GM12891 (cell line): Measurements from ENCODE around the gene GPRIN3.

Experiments
- DNase-seq: peaks from one replicate; pipeline ENCODE4 v3.0.0; 2011; ENCODE audit warnings: low spot score; ENCODE audit not compliant: insufficient read length
- FAIRE-seq: peaks from 2 replicates; lab custom pipeline; 2011; peaks lifted over from hg19 to GRCh38; lab: Jason Lieb, UNC
- PAX5 ChIP-seq: IDR thresholded peaks from 2 replicates; pipeline ENCODE4 v1.6.1; 2011; ENCODE audit warnings: low read length, moderate library complexity, mild to moderate bottlenecking; ENCODE audit not compliant: insufficient read depth, severe bottlenecking
- POLR2A ChIP-seq: IDR thresholded peaks from 2 replicates; pipeline ENCODE4 v1.6.1; 2011; ENCODE audit warnings: low read depth, low read length, control low read depth
- POLR2AphosphoS5 ChIP-seq: IDR thresholded peaks from 2 replicates; pipeline ENCODE4 v1.6.1; 2011; ENCODE audit warnings: low read depth, low read length, control low read depth
- POU2F2 ChIP-seq: IDR thresholded peaks from 2 replicates; pipeline ENCODE4 v1.6.1; 2011; ENCODE audit warnings: low read depth, mild to moderate bottlenecking, control low read depth, low read length, moderate library complexity
- SPI1 ChIP-seq: IDR thresholded peaks from 2 replicates; pipeline ENCODE4 v1.6.1; 2011; ENCODE audit warnings: low read depth, low read length, control low read depth
- TAF1 ChIP-seq: IDR thresholded peaks from 2 replicates; pipeline ENCODE4 v1.6.1; 2011; ENCODE audit warnings: low read depth, low read length, control low read depth

GPRIN3 gene

DNA sequence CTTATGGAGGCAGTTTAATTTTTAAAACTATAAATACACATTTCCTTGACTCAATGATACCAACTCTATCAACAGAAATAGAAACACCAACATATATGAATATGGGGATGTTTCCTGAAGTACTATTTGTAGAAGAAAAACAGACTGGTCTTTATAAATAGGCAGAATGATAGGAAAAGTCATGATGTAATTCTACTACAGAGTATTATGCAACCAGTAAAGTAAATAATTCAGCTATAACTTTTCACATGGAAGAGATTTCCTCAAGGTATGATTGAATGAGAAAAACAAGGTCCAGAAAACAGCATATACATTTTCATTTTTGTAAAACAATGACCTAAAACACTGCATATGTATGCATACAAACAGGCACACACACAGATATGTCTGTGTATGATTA lies 56.2 kb downstream of the GPRIN3 start:
- FAIRE-seq (no peak), DNase-seq (no peak)
- TF ChIP-seq POLR2A (no peak), SPI1 (no peak), POLR2AphosphoS5 (no peak), TAF1 (no peak), POU2F2 (no peak), PAX5 (no peak)

DNA sequence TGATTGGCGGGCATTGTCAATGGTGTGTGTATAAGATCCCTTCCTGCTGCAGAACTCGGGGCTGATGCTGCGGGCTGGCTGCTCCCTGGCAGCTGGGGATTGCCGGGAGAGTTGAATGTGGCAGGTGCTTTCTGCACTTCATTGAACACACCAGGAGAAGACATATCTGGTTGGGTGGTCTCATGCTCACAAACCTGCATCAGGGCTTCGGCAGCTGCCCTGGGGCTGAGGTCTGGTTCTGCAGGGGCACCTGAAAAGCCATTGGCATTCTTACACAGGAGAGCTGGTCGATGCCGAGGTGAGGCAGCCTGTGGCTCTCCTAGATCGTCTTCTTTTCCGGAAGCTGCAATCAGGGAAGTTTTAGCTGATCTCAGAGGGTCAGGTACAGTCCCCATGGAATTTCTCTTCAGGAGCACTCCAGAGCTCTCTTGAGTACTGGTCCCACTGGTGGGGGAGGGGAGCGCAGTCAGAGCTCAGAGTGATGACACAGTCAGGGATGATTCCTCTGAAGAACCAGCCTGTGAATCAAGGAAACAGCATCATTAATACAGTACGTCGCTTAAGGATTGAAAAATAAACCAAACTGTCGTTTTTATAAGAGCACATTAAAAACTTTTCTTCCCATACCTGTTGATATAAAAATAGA lies 57.8 kb downstream of the GPRIN3 start:
- DNase-seq, result no peak
- TF ChIP-seq POU2F2, result no peak
- no peak for FAIRE-seq

DNA sequence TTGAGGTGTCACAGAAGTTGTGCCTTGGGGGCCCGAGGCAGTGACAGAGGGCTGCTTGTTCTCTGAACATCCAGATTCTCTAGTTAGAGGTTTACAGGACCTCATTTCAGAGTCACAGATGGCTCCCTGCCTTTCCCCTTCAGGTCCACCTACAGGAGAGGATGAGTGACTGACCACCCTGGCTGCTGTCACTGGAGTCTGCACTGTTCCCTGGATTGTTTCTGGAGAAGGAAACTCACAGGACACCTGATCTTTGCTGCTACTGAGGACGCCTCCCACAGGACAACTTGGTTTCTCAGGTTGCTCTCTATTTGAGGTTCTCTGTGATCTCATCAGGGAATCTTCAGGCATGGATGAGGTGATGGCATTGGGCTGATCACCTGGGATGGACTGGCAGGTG lies 58.3 kb downstream of the GPRIN3 start:
- FAIRE-seq, result no peak
- TF ChIP-seq TAF1 (no peak), POLR2A (no peak), POLR2AphosphoS5 (no peak), POU2F2 (no peak), PAX5 (no peak), SPI1 (no peak)

DNA sequence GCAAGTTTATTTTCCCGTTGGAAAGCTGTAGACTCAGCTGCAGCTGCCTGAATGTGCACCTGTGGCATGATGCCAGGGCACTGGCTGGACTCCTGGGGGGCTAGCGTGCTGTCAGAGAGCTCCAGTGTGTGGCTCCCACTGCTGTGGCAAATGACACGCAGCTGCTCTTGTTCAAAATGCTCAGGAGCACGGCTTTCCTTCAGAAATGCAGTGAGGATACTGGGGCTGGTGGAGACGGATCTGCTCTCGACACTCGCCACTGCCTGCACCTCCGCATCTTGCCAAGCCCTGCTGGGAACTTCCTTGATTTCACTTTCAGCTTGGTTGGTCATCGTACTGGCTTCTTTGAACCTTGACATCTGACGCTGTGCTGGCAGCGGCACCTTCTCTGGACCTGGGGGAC lies 58.7 kb downstream of the GPRIN3 start:
- TF ChIP-seq POLR2AphosphoS5, result no peak
- no peak for TF ChIP-seq PAX5
- no peak for TF ChIP-seq POU2F2
- TF ChIP-seq POLR2A, result no peak
- no peak for TF ChIP-seq TAF1
- TF ChIP-seq SPI1, result no peak
- DNase-seq (no peak), FAIRE-seq (no peak)

More for the DNA sequence above, 58.3 kb downstream of the GPRIN3 start:
- DNase-seq, result no peak

DNA sequence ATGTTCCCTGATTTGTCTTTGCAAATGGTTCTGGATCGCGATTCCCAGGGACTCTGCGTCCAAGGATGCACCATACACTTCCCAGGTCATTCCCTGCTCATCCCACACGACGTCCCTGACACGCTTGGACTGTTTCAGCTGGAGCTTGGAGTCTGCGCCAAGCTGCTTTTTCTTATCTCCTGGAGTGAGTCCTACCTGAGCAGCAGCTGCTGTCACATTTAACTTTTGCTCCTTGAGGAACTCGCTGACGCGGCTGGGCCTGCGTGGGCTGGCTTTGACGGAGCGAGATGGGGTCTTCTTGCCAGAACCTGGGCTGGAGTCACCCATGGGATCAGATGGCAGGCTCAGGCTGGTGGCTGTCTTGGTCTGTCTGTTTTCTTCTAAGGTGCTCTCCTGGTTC lies 59.6 kb downstream of the GPRIN3 start:
- FAIRE-seq (no peak), DNase-seq (no peak)
- no peak for TF ChIP-seq PAX5
- no peak for TF ChIP-seq POLR2AphosphoS5
- TF ChIP-seq TAF1, result no peak
- TF ChIP-seq SPI1, result no peak
- TF ChIP-seq POLR2A, result no peak
- no peak for TF ChIP-seq POU2F2

DNA sequence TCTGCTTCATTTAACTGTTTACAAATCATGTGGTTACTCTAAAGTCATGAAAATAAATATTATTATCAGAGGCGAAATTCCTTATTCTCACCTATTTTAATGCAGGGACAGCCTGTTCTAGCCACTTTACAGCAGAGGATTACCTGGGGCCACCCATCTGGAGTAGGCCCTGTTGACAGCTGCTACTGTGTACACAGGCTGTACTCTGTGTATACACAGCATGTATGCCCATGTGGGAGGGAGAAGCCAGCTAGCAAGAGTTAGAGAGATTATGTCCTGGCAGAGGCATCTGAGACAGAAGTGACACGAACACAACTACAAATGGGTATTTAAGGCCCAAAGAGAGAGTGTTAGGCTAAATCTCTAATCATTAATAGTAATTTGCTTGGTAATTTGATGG lies 62.1 kb downstream of the GPRIN3 start:
- DNase-seq (no peak), FAIRE-seq (no peak)
- no peak for TF ChIP-seq SPI1
- TF ChIP-seq POU2F2, result no peak
- no peak for TF ChIP-seq POLR2A
- no peak for TF ChIP-seq PAX5
- no peak for TF ChIP-seq TAF1
- TF ChIP-seq POLR2AphosphoS5, result no peak

DNA sequence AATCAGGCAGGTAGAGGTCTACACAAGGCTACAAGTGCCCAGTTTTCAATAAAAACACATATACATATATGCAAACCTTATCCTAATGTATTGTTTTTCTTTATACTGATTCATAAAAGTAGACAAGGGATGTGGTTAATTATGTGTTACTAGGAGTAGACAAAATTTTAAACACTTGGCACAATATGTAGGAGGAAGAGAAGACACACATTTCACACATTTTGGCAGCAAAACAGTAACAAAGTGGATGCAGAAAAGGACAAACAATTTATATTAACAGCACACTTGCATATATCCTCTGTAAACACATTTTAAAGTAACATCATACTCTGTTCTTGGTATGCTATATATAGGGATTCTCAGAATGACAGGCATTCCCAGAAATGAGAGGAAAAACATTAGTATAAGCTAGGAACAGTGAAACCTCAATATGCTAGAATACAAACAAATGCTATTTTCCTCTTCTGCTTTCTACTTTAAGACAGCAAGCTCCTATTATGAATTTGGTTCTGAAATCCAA lies 63.8 kb downstream of the GPRIN3 start:
- no peak for TF ChIP-seq POLR2AphosphoS5
- no peak for TF ChIP-seq SPI1
- TF ChIP-seq POU2F2, result no peak
- no peak for TF ChIP-seq TAF1
- TF ChIP-seq POLR2A, result no peak
- no peak for TF ChIP-seq PAX5
- FAIRE-seq, result no peak
- DNase-seq, result no peak

DNA sequence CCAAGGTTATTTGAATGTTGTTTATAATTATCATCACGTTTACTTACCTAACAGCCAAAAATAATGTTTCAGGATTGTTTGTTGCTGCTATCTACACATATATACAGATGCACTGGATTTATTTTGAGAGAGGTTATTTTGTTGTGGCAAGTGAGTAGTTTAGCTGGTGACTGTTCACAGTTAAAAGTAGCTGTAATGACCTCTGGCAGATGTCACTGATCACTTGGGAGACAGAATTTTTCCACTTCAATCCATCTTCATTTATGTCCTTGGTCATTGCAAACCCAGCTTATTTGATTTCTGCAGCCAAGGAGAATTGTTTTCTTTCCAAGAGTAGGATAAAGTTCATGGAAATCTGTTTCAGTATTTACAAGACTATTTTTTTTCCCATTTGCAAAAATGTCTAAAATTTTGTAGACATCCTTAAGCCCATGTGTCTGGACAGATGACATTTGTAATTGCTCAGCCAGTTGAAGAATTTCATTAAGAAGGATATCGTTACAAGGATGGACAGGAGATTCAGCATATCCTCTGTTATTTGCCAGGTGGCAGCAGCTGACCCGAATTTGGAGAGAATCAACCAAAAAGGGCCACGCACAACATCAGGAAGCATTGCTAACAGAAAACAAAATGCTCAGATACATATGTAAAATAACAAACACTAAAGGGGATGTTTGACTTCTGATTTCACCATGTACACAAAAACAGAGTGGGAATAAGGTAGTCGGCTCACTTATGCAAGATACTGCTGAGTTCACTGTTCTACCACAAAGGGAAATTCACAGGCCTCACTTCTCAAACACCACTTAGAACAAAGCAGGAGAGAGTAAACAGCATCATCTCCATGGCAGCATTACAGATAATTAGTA lies 64.5 kb downstream of the GPRIN3 start:
- DNase-seq, result no peak
- no peak for FAIRE-seq
- TF ChIP-seq POLR2A (no peak), POLR2AphosphoS5 (no peak), SPI1 (no peak), TAF1 (no peak), POU2F2 (no peak), PAX5 (no peak)

DNA sequence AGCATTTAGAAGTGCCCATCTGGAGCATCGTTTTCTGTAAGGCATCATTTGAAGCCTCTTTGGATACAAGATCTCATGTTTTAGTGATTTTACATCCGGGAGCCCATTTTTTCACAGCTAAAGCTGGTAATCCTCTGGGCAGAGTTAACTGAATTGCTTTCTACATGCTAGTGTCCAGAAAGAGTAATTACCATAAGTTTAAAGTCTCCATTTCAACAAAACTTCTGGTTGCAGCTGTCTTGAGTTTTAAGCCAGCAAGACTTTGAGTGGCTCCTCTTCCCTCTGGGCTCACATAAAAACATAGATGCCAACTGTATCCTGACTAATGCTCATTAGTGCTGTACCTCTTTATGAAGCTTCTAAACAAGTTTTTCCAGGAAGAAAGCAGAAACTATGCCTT lies 65.4 kb downstream of the GPRIN3 start:
- DNase-seq, result no peak
- FAIRE-seq, result no peak
- TF ChIP-seq POU2F2, result no peak
- TF ChIP-seq POLR2A, result no peak
- TF ChIP-seq POLR2AphosphoS5, result no peak
- no peak for TF ChIP-seq PAX5
- TF ChIP-seq SPI1, result no peak
- TF ChIP-seq TAF1, result no peak

DNA sequence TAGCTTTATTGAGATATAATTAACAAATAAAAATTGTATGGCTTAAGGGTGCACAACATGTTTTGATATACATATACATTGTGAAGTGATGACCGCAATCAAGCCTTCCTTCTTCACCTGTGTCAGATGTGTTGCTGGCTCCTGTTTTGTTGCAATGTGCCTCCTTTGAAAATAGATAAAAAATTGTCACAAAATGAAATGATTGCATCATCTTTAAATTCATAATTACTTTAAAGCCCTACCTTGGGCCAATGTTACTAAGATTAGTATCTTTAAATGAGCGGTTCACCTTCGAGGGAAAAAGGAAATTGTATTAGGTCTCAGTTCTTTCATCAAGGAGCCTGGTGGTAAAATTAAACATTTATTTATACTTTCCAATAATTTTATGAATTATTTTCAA lies 77.3 kb downstream of the GPRIN3 start:
- no peak for TF ChIP-seq SPI1
- TF ChIP-seq POLR2AphosphoS5, result no peak
- TF ChIP-seq POU2F2, result no peak
- TF ChIP-seq PAX5, result no peak
- TF ChIP-seq POLR2A, result no peak
- no peak for TF ChIP-seq TAF1
- FAIRE-seq (no peak), DNase-seq (no peak)
